OCI-LY3 (cell line): Measurements from ENCODE around the gene NRG3.

Source experiments
- CTCF ChIP-seq: fragments of 200-600, 300-600 bp; sonication (generic); IDR thresholded peaks from 2 replicates; pipeline ENCODE4 v1.5.1; 2014; ENCODE audit warnings: antibody characterized with exemption, low read length, low read depth
- EZH2phosphoT487 ChIP-seq: fragments of 200-600 bp; shearing (Covaris generic); IDR thresholded peaks from 2 replicates; pipeline ENCODE4 v1.6.1; 2018; ENCODE audit warnings: antibody characterized with exemption, mixed run types, low read depth

- TF ChIP-seq CTCF (no peak), EZH2phosphoT487 (no peak)
These were observed 165.3 kb downstream of the NRG3 start for GRCh38 chr10:82040336-82040735.
